HG03354 (cell line): ENCODE data around the gene CREB3L2.
A peak's percentile ranks its signal among the peaks of the same experiment; 100 is the strongest.
"Not testable (repeated sequence)": the region's sequence is repeated elsewhere in the genome, so short reads cannot be mapped to it uniquely, and the experiment has no call there.

Experiments used
- ATAC-seq: cut with Tn5 transposase; IDR thresholded peaks from one replicate; pipeline ENCODE4 v1.9.1; 2021; ENCODE audit warnings: mild to moderate bottlenecking; ENCODE audit not compliant: unreplicated experiment, poor library complexity, severe bottlenecking

The CREB3L2 gene

DNA sequence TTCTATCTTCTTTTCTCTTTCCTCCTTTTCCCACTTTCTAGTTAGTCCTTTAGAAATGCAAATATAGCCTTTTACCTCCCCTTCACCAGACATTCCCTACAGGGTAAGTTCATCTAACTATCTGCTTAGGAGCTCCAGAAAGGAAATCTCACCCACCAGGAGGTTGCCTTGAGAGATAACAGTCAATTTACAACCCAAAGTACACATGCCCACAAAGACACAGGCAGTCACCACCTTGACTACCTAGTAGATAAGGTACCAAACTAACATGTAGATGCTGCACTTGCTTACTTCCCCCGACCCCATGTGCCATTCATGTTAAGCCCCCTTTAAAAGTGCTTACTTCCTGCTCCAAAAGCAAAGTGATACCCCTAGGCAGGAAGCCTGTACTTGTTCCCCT is 12.8 kb upstream of the CREB3L2 start:
- no peak for ATAC-seq

DNA sequence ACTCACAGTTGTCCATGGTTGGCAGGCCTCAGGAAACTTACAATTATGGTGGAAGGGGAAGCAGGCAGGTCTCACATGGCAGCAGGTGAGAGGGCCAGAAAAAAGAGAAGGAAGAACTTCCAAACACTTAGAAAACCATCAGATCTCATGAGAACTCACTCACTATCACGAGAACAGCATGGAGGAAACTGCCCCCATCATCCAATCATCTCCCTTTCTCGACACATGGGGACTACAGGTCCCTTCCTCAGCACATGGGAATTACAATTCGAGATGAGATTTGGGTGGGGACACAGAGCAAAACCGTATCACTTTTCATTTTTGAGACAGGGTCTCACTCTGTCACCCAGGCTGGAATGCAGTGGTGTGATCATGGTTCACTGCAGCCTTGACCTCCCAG is 12.3 kb upstream of the CREB3L2 start:
- not testable (repeated sequence) for ATAC-seq

DNA sequence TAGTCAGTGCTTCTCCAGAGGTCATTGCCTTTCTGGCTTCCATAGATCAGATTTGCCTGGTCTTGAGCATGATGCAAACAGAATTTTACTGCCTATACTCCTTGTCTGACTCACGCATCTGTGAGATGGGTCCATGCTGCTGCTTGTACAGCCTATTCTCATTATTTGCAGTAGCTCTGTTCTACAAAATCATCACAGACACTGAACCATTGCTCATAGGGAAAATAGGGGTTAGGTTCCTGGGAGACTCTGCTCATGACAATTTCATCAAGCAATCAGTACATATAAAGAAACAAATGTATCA is 7.4 kb upstream of the CREB3L2 start:
- ATAC-seq = no peak

GRCh38 chr7:138008588-138009349 is 6.9 kb upstream of the CREB3L2 start:
- ATAC-seq = peak; percentile 71

DNA sequence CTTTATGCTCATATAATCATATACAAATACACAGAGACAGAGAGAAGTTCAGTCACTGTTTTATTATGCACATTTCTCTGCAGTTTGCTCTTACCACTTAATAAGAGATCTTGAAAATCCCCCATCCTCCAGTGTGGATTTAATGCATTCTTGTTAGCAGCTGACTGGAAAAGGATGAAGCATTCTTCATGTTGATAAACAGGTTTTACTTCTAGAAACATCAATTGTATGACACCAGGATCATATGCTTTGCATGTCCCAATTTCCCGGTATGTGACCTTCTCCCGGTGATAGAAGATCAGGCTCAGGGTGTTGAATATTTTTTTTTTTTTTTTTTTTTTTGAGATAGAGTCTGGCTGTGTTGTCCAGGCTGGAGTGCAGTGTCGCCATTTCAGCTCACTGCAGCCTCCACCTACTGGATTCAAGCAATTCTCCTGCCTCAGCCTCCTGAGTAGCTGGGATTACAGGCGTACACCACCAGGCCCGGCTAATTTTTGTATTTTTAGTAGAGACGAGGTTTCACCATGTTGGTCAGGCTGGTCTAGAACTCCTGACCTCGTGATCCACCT is 6.2 kb upstream of the CREB3L2 start:
- no peak for ATAC-seq

- ATAC-seq = no peak
Observed at GRCh38 chr7:138006106-138006505, 4.2 kb upstream of the CREB3L2 start.

DNA sequence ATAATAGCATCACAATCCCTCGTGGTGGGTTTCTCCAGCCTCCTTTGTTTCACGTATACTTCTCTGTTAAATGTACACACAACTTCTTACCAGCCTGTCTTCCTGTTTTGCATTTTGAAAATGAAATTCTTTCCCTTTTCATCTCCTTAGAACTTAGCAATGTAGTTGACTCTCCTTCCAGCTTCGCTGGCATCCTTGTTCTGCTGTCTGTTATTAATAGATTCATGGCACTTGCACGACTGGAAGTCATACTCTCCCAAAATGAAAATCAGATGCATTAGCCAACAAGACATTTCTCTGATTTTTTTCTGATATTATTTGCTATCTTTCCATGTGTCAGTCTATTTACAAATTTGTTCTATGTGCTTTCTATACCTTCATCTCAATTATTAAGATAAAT is 3.0 kb upstream of the CREB3L2 start:
- ATAC-seq = no peak

DNA sequence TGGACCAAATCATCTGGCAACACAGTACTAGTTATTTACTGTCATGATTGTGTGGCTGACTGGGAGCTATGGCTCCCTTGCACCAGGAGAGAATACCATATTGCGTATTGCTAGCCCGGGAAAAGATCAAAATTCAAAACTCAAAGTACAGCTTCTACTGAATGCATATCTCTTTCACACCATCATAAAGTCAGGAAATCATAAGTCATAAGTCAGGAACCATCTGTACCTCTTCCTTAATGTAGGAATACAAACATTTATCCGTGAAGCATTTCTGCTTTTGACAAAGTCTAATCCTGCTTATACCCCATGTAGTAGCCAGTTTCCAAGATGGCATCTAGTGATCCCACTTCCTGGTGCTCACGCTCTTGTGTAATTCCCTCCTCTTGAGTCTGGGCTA is 2.2 kb upstream of the CREB3L2 start:
- no peak for ATAC-seq

DNA sequence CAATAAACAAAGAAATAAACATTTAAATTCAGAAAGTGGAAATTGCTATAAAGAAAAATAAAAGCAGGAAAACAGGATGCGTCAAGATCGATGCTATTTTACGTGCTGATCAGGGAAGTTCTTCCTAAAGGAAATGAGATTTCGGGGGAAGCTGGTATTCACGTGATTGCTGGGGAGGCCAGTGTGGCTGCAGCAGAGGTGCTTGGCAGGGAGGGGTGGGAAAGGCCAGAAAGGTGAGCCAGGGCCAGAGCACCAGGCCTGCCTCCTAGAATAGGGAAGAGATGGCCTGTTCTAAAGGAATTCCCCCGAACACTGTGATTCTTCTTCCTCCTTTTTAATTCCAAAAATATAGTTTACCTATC is 923 bp upstream of the CREB3L2 start:
- ATAC-seq = no peak

GRCh38 chr7:138002096-138002827 is 376 bp upstream of the CREB3L2 start:
- peak; percentile 95 for ATAC-seq

DNA sequence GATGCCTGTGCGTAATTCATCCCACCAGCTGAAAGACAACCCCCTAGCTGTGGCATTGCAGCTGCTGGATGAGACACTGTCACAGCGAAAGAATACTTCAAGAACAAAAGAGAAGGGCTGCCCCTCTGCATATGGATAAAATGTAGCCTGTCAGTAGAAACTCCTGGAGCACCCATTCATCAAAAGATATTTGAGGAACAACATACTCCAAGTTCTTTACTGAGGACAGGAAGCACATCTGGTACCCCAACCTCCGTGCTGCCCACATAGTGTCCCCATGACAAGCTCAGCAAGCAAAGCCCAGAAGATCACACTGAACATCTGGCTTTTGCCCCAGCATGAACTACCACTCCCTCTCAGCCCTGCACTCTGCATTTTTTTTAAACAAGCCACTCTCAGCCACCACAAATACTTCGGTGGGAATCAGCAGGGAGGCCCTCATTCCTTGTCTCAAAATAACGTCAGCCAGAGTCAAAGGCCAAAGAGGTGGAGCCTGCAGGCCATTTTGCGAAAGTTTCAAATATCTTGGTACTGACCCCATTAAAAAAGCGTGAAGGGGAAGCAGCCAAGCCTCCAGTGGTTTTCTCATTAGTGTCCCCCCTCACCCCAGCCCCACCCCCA is 1.7 kb downstream of the CREB3L2 start:
- ATAC-seq = no peak

GRCh38 chr7:137999496-138000080 is 2.3 kb downstream of the CREB3L2 start:
- ATAC-seq = no peak

GRCh38 chr7:137998250-137998649 is 3.6 kb downstream of the CREB3L2 start:
- no peak for ATAC-seq

DNA sequence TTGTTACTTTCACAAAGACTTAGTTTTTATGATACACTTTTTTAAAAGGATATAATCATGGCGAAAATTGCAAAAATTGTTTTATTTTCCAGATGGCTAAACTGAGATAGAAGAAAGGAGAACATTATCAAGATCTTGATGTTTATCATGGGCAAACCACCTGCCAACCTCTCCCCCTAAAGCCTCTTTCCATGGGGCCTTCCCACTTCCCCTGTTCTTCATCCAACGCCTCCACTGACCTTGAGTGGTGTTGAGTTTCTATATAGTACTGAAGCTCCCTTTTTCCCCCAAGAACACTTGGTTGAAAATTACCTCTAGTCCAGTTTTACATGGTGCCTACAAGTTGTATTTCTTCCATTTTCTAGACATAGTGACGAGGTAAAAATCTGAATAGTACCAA is 5.0 kb downstream of the CREB3L2 start:
- no peak for ATAC-seq

- ATAC-seq = no peak
Observed at GRCh38 chr7:137996386-137996851, 5.5 kb downstream of the CREB3L2 start.

GRCh38 chr7:137994216-137994615 is 7.7 kb downstream of the CREB3L2 start:
- ATAC-seq = no peak

DNA sequence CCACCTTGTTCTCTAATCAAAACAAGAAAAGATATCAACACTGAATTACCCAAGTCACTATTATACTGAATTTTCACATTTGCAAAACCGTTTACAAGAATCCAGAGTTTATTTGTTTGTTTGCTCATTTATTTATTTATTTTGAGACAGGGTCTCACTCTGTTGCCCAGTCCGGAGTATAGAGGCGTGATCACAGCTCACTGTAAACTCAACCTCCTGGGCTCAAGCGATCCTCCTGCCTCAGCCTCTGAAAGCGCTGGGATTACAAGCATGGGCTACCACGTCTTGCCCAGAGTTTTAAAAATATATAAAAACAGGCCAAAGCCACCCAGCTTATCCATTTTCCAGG is 8.5 kb downstream of the CREB3L2 start:
- no peak for ATAC-seq

GRCh38 chr7:137992550-137993394 is 9.1 kb downstream of the CREB3L2 start:
- ATAC-seq = peak; percentile 66

- ATAC-seq = no peak
Observed at GRCh38 chr7:137992104-137992549, 9.8 kb downstream of the CREB3L2 start.
